ENCODE measurements around the gene SECTM1.

Gene SECTM1

DNA sequence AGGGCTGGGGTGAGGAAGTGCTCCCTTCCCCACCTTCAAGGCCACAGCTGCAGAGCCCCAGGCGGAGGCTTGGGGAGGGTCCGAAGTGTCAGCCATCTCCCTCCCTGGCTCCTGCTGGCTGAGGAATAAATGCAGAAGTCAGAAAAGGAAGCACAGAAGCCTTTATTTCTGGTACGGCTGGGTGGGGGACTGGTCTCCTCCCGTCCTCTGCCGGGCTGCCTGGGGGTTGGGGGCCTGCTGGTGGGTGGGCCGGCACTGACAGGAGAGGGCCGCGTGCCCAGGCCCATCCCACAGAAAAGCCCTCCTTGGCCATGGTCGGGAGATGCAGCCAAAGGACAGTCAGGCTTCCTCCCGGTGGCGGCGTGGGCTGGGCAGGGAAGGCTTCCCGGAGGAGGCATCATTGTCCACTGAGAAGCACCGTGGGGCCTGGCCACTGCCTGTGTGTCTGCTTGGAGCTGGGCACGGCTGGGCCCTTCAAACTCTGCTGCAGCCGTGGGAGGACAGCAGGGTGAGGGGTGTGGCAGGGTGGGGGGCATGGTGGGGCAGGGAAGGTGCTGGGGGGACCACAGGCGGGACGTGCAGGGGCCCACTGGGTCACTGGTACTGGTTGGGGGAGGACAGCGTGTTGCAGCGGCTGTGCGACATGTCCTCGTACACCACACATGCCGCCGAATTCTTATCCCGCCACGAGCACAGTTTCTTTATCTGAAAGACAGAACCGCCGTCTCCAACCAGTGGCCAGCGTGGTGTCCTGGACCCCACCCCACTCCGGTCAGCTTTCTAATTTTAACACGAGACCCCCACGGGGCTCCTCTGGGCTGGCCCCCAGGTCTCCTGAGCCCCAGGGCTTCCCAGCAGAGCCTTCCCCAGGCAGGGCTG lies 18.6 kb downstream of the SECTM1 start:
- no peak for DNase-seq (ENCODE audit: low spot score in 2 of 2)
- H3K27me3 ChIP-seq (ENCODE audit: low read depth), result no peaks in the 10 kb centered on the region
- no peak overlapping the region for H3K4me3 ChIP-seq
- no peaks in the 10 kb centered on the region for H3K4me1 ChIP-seq
- no peaks in the 10 kb centered on the region for H3K36me3 ChIP-seq (replicated peaks)
- no peaks in the 10 kb centered on the region for H3K9me3 ChIP-seq
- in situ Hi-C loops (cut with MboI; ENCODE audit: low sequenced_read_pairs), result no loop called here

- Histone ChIP-seq H3K4me3 (no peak overlapping the region), H3K9me3 (no peaks in the 10 kb centered on the region), H3K4me1 (no peaks in the 10 kb centered on the region), H3K36me3 (replicated peaks) (no peaks in the 10 kb centered on the region), H3K27me3 (ENCODE audit: low read depth) (no peaks in the 10 kb centered on the region)
- in situ Hi-C loops (cut with MboI; ENCODE audit: low sequenced_read_pairs), result no loop called here
- no peak for DNase-seq (ENCODE audit: low spot score in 2 of 2)
These were observed 19.4 kb downstream of the SECTM1 start for GRCh38 chr17:82314012-82314726.

- in situ Hi-C loops (cut with MboI; ENCODE audit: low sequenced_read_pairs), result no loop called here
- H3K27me3 ChIP-seq (ENCODE audit: low read depth), result no peaks in the 10 kb centered on the region
These were observed 20.2 kb downstream of the SECTM1 start for GRCh38 chr17:82313195-82314011.

DNA sequence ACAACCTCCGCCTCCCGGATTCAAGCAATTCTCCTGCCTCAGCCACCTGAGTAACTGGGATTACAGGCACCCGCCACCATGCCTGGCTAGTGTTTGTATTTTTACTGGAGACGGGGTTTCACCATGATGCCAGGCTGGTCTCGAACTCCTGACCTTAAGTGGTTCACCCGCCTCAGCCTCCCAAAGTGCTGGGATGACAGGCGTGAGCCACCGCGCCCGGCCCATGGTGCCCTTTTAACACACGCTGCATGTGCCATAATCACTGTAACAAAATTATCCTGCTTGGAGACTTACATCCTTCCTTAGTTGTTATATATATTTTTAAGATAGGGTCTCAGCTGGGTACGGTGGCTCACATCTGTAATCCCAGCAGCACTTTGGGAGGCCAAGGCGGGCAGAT lies 21.6 kb downstream of the SECTM1 start:
- Histone ChIP-seq H3K9me3 (no peaks in the 10 kb centered on the region), H3K4me3 (no peak overlapping the region), H3K36me3 (replicated peaks) (no peaks in the 10 kb centered on the region), H3K27me3 (ENCODE audit: low read depth) (no peaks in the 10 kb centered on the region), H3K4me1 (peaks cover 7% of the 10 kb centered on the region)
- DNase-seq (ENCODE audit: low spot score in 2 of 2), result no peak
- in situ Hi-C loops (cut with MboI; ENCODE audit: low sequenced_read_pairs), result no loop called here

More at GRCh38 chr17:82313195-82314011, 20.2 kb downstream of the SECTM1 start:
- DNase-seq (ENCODE audit: low spot score in 2 of 2), result no peak
- H3K4me3 ChIP-seq, result no peak overlapping the region
- H3K36me3 ChIP-seq (replicated peaks), result no peaks in the 10 kb centered on the region
- H3K9me3 ChIP-seq, result no peaks in the 10 kb centered on the region
- H3K4me1 ChIP-seq, result no peaks in the 10 kb centered on the region

DNA sequence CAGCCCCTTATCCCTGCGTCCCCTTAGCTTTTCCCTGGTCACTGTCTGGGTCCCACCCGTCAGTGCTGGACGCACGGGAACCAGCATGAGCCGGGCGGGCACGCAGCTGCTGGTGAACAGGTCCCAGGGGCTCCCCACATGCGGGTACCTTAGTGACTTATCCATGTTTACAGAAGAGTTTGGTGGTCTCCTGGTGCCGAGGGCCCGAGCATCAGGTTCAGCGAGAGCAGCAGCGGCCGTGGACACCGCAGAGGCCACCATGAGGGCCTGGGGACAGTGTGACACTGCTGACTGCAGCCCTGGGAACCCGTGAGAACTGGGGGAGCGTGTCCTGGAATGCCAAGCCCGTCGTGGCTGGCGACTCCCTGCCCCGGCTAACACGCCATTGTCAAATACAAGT lies 22.7 kb downstream of the SECTM1 start:
- in situ Hi-C loops (cut with MboI; ENCODE audit: low sequenced_read_pairs), result no loop called here
- Histone ChIP-seq H3K27me3 (ENCODE audit: low read depth) (no peaks in the 10 kb centered on the region), H3K9me3 (no peaks in the 10 kb centered on the region), H3K4me3 (no peak overlapping the region), H3K4me1 (peaks cover 7% of the 10 kb centered on the region), H3K36me3 (replicated peaks) (no peaks in the 10 kb centered on the region)
- no peak for DNase-seq (ENCODE audit: low spot score in 2 of 2)

DNA sequence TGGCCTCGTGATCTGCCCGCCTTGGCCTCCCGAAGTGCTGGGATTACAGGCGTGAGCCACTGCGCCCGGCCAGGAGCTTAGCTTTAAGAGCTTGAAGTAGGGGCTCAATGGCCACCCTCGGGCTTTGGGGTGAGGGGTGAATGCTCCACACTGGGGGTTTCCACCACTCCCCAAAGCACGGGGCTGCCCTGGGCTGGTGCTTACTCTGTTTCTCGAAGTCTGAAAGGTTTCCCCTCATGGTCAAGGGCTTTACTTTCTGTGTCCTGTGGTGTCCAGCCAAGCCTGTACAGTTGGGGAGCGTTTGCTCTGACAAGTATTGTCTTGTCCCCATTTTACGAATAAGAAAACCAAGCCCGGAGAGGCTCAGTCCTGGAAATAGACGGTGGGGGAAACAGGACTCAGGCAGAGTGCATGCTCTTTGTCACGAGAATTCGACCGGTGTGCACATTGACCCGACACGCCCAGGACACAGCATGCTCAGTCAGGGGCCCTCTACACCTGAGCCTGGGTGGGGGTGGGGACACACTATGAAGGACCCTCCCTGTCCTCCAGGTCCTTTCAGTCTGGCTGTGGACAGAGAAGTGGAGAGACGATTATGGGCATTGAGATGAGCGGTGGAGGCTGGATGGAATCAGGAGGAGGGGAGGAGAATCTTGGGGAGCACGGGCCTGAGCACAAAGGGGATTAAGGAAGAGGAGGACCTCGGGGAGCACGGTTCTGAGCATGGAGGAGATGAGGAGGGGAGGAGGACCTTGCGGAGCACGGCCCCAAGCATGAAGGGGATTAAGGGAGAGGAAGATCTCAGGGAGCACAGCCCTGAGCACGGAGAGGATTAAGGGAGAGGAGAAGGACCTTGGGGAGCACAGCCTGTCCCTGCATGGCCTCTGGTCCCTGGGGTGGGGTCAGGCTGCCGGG lies 23.7 kb downstream of the SECTM1 start:
- H3K4me1 ChIP-seq, result peaks cover 7% of the 10 kb centered on the region
- H3K4me3 ChIP-seq, result no peak overlapping the region
- H3K9me3 ChIP-seq, result no peaks in the 10 kb centered on the region
- no peak for DNase-seq (ENCODE audit: low spot score in 2 of 2)
- in situ Hi-C loops (cut with MboI; ENCODE audit: low sequenced_read_pairs), result no loop called here
- no peaks in the 10 kb centered on the region for H3K36me3 ChIP-seq (replicated peaks)
- H3K27me3 ChIP-seq (ENCODE audit: low read depth), result no peaks in the 10 kb centered on the region

GRCh38 chr17:82305727-82306300 lies 27.8 kb downstream of the SECTM1 start:
- H3K27me3 ChIP-seq (ENCODE audit: low read depth), result no peaks in the 10 kb centered on the region
- no peak overlapping the region for H3K4me3 ChIP-seq
- H3K4me1 ChIP-seq, result peaks cover 7% of the 10 kb centered on the region
- in situ Hi-C loops (cut with MboI; ENCODE audit: low sequenced_read_pairs), result no loop called here
- H3K36me3 ChIP-seq (replicated peaks), result no peaks in the 10 kb centered on the region
- no peaks in the 10 kb centered on the region for H3K9me3 ChIP-seq
- DNase-seq (ENCODE audit: low spot score in 2 of 2), result no peak

DNA sequence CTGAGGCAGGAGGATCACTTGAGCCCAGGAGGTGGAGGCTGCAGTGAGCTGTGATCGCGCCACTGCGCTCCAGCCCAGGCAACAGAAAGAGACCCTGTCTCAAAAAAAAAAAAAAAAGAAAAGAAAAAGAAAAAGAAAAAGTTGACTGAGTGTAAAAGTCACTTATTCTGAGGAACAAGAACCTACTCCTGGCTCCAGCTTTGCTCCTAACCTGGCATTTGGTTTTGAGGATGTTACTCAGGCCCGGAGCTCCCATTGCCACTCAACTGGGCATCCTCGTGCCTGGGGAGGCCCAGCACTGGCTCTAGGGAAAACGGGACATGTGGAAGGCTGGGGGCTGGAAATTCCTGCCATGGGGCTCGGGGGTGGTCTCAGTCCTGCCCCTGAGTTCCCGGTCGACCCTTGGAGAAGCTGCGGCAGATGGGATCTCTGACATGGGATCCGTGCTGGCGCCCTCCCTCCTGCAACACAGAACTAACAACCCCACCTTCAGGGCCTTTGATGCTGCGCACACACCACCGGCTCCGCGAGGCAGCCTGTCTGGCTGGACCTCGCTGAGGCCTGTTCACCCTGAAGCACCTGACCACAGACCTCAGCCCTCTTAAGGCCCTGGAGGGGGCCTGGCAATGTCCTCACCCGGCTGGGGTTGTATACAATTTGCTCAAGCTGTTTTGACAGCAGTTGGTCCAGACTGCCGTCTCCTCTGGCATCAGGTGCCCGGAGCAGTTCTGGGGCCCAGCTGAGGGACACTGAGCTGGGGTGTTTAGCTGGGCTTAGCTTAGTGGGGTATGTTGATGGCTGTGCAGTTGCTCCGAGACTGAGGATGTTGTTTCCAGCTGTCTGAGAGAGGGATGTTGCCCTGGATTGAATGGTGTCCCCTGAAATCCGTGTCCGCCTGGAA lies 28.5 kb downstream of the SECTM1 start:
- Histone ChIP-seq H3K9me3 (no peaks in the 10 kb centered on the region), H3K27me3 (ENCODE audit: low read depth) (no peaks in the 10 kb centered on the region), H3K4me3 (no peak overlapping the region), H3K4me1 (peaks cover 7% of the 10 kb centered on the region), H3K36me3 (replicated peaks) (no peaks in the 10 kb centered on the region)
- in situ Hi-C loops (cut with MboI; ENCODE audit: low sequenced_read_pairs), result no loop called here
- no peak for DNase-seq (ENCODE audit: low spot score in 2 of 2)

DNA sequence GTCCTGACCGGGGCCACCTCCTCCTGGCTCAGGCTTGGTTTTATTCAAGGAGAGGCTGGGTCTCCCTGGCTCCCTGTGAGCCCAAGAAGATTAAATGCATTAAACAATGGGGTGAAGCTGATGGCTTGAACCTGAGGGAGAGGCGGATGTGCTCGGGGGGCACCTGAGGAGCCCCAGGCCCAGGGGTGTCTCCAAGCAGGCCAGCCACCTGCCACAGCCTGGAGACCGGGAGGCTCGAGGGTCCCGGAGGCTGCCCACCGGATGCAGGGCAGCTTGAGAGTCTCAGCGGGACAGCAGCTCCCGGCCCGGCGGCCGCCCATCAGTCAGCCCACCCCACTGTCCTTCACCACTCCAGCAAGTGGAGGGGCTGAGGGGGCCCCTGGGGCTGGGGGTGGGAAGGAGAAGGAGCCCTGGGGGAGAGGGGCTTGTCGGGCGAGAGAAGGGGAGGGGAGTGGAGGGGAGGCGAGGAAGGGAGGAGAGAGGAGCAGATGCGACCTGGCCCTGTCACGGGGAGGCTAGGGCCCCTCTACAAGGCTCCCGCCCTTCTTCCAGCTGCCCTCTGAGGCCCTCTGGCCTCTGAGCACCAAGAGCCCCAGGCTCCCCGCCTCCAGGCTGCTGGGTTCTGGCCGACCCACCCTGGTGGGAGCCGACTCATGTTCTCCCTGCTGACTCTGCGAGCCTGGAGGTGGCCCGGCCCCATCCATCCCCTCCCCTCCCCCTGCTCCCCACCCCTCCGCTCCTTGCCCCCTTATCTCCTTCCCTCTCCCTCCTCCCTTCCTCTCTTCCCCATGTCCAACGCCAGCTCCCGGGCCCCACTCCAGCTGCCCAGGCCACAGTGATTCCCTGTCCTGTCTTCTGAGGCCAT lies 29.4 kb downstream of the SECTM1 start:
- Histone ChIP-seq H3K4me3 (no peak overlapping the region), H3K27me3 (ENCODE audit: low read depth) (no peaks in the 10 kb centered on the region), H3K36me3 (replicated peaks) (no peaks in the 10 kb centered on the region), H3K4me1 (peaks cover 7% of the 10 kb centered on the region), H3K9me3 (no peaks in the 10 kb centered on the region)
- no peak for DNase-seq (ENCODE audit: low spot score in 2 of 2)
- in situ Hi-C loops (cut with MboI; ENCODE audit: low sequenced_read_pairs), result no loop called here

DNA sequence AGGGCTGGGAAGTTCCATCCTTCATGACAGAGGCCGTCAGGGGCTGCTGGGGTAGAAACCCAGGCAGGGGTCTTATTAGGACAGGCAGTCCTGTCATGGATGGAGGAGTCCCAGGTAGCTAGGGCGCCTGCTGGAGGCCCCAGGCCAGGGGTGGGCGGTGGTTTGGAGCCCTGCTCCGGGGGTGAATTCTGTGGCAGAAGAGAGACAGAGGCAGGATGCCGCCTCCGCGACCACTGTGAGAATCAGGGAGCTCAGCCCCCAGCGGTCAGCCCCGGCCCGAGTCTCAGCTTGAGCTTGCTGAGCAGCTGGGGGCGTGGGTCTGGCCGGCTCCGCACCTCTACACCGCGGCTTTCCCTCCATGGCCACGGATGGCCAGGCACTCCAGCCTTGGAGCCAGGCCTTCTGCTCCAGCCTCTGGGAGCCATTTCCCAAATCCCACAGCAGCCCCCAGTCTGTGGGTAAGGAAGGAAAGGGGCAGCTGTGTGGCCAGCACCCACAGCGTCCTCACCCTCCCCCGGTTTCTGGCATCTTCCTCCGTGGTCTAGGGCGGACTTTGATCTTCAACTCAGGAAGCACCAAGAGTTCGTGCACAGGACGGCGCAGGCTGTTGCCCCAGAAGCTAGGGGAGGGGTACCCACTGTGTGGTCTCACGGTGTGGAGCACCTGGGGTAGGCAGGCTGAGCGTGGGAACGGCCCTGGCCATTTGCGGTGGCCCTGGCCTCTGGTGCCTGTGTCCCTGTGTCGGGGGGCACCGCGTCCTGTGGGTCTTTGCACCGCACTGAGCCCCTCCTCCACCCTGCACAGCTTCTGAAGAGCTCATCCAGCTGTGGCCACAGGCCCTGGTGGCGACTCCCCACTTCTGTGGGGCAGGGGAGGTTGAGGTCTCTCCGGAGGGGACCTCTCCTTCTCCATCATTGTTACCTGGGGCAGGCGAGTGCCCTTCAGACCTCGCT lies 30.3 kb downstream of the SECTM1 start:
- Histone ChIP-seq H3K27me3 (ENCODE audit: low read depth) (no peaks in the 10 kb centered on the region), H3K36me3 (replicated peaks) (no peaks in the 10 kb centered on the region), H3K4me3 (no peak overlapping the region), H3K9me3 (no peaks in the 10 kb centered on the region), H3K4me1 (peaks cover 7% of the 10 kb centered on the region)
- no peak for DNase-seq (ENCODE audit: low spot score in 2 of 2)
- in situ Hi-C loops (cut with MboI; ENCODE audit: low sequenced_read_pairs), result no loop called here

Measured in HAP-1 (cell line).